H1 (cell line): Measurements from ENCODE around the gene CHPT1. TPM values are rescaled to one million over a fixed set of nuclear protein-coding genes. Genes with fewer than 3 reads are reported as not detected.

ENCODE experiments used
- CTCF ChIA-PET: fragments of 300-600 bp; sonication (Branson Sonifier 250); formaldehyde crosslinking; loops from one replicate; lab custom pipeline; 2021; ENCODE audit not compliant: partially characterized antibody; lab: Charles Lee
- POLR2A ChIA-PET: fragments of 300-600 bp; sonication (Branson Sonifier 250); formaldehyde crosslinking; loops from one replicate; lab custom pipeline; 2021; ENCODE audit warnings: inconsistent platforms; ENCODE audit not compliant: partially characterized antibody; lab: Charles Lee
- DNase-seq, 2 experiments: peaks; one replicate each; pipeline versions ENCODE4 v3.0.0 to v3.0.0-alpha.2; 2010 to 2022; ENCODE audit warnings: low spot score in 2 of 2, low read depth in 1 of 2, mixed read lengths in 1 of 2
- FAIRE-seq: peaks from 2 replicates; lab custom pipeline; 2011; peaks lifted over from hg19 to GRCh38; lab: Jason Lieb, UNC
- H2AFZ ChIP-seq: 2 replicates; pipeline ENCODE4 v1.8.1; 2012; ENCODE audit warnings: low read length, inconsistent platforms
- H2AK5ac ChIP-seq: 2 replicates; pipeline ENCODE4 v1.6.1; 2013; ENCODE audit warnings: low read depth, low read length
- H2BK120ac ChIP-seq: replicated peaks from 2 replicates; pipeline ENCODE3; 2013; ENCODE audit warnings: low read depth, low read length, inconsistent platforms
- H2BK12ac ChIP-seq: 2 replicates; pipeline ENCODE4 v1.6.1; 2013; ENCODE audit warnings: low read depth, low read length
- H2BK15ac ChIP-seq: 2 replicates; pipeline ENCODE4 v1.6.1; 2013; ENCODE audit warnings: low read length
- H2BK20ac ChIP-seq: 2 replicates; pipeline ENCODE4 v1.6.1; 2013; ENCODE audit warnings: low read length
- H2BK5ac ChIP-seq: 2 replicates; pipeline ENCODE4 v1.6.1; 2013; ENCODE audit warnings: low read depth, low read length
- H3K14ac ChIP-seq: 2 replicates; pipeline ENCODE4 v1.6.1; 2013; ENCODE audit warnings: inconsistent platforms; ENCODE audit not compliant: insufficient read length
- H3K18ac ChIP-seq: 2 replicates; pipeline ENCODE4 v1.6.1; 2013; ENCODE audit warnings: low read length; ENCODE audit errors: extremely low read depth
- H3K23ac ChIP-seq: 2 replicates; pipeline ENCODE4 v1.6.1; 2013; ENCODE audit warnings: inconsistent platforms; ENCODE audit not compliant: insufficient read length
- H3K23me2 ChIP-seq: 2 replicates; pipeline ENCODE4 v1.6.1; 2013; ENCODE audit warnings: low read depth, low read length
- H3K27ac ChIP-seq: 2 replicates; pipeline ENCODE4 v1.6.1; 2011; ENCODE audit warnings: low read depth, low read length, inconsistent platforms
- H3K27me3 ChIP-seq, 4 experiments: replicated peaks in 1 of 4; 1 replicate in 1 of 4; 2 replicates in 3 of 4; pipeline versions ENCODE4 v1.6.1 to v1.8.1; 2011 to 2013; ENCODE audit warnings: low read length in 3 of 4, mild to moderate bottlenecking in 3 of 4, inconsistent platforms in 2 of 4, mixed read lengths in 2 of 4, moderate library complexity in 1 of 4; ENCODE audit not compliant: control insufficient read depth in 3 of 4, insufficient read depth in 3 of 4; ENCODE audit errors: extremely low read depth in 1 of 4
- H3K36me3 ChIP-seq, 4 experiments: 2 replicates each; pipeline versions ENCODE4 v1.6.1 to v1.8.1; 2011 to 2013; ENCODE audit warnings: mild to moderate bottlenecking in 4 of 4, low read length in 3 of 4, moderate library complexity in 2 of 4, control low read depth in 1 of 4, inconsistent platforms in 1 of 4; ENCODE audit not compliant: insufficient read depth in 4 of 4, control insufficient read depth in 2 of 4
- H3K4ac ChIP-seq: replicated peaks from 2 replicates; pipeline ENCODE3; 2013; ENCODE audit warnings: low read length, low read depth, mixed read lengths, inconsistent platforms; ENCODE audit not compliant: insufficient read length
- H3K4me1 ChIP-seq, 4 experiments: replicated peaks in 1 of 4; 1 replicate in 1 of 4; 2 replicates in 3 of 4; pipeline versions ENCODE4 v1.6.1 to v1.8.1; 2011 to 2013; ENCODE audit warnings: low read length in 3 of 4, inconsistent platforms in 2 of 4, mixed read lengths in 1 of 4; ENCODE audit not compliant: insufficient read depth in 4 of 4, control insufficient read depth in 3 of 4
- H3K4me2 ChIP-seq, 2 experiments: 2 replicates each; pipeline versions ENCODE4 v1.6.1 to v1.8.1; 2011 to 2013; ENCODE audit warnings: low read depth in 2 of 2, low read length in 2 of 2, control low read depth in 1 of 2, inconsistent platforms in 1 of 2, mild to moderate bottlenecking in 1 of 2; ENCODE audit not compliant: insufficient read depth in 1 of 2
- H3K4me3 ChIP-seq, 4 experiments: fragments of 200-600, 300-600 bp in 1 of 4; sonication (generic), shearing (Covaris generic), sonication (Bioruptor Twin) in 1 of 4; 2 replicates each; pipeline versions ENCODE4 v1.5.1 to v1.8.1; 2011 to 2016; ENCODE audit warnings: low read length in 4 of 4, low read depth in 3 of 4, control low read depth in 2 of 4, inconsistent platforms in 2 of 4, mild to moderate bottlenecking in 2 of 4, mixed read lengths in 1 of 4, moderate library complexity in 1 of 4; ENCODE audit not compliant: insufficient read depth in 2 of 4; ENCODE audit errors: extremely low read depth in 1 of 4
- H3K56ac ChIP-seq: replicated peaks from 2 replicates; pipeline ENCODE3; 2013; ENCODE audit warnings: low read depth, mild to moderate bottlenecking, mixed read lengths, low read length, inconsistent platforms; ENCODE audit not compliant: insufficient read length
- H3K79me1 ChIP-seq: 2 replicates; pipeline ENCODE4 v1.6.1; 2013; ENCODE audit warnings: low read depth, low read length, control low read depth
- H3K79me2 ChIP-seq, 2 experiments: 2 replicates each; pipeline versions ENCODE4 v1.6.1 to v1.8.1; 2012 to 2013; ENCODE audit warnings: low read length in 2 of 2, mild to moderate bottlenecking in 2 of 2, inconsistent platforms in 1 of 2; ENCODE audit not compliant: insufficient read depth in 2 of 2, control insufficient read depth in 1 of 2
- H3K9ac ChIP-seq, 4 experiments: replicated peaks in 1 of 4; 1 replicate in 1 of 4; 2 replicates in 3 of 4; pipeline versions ENCODE4 v1.6.1 to v1.8.1; 2011 to 2013; ENCODE audit warnings: low read depth in 3 of 4, low read length in 3 of 4, control low read depth in 2 of 4, mild to moderate bottlenecking in 2 of 4, moderate library complexity in 2 of 4, inconsistent platforms in 1 of 4; ENCODE audit errors: extremely low read depth in 1 of 4
- H3K9me3 ChIP-seq, 2 experiments: 2 replicates each; pipeline versions ENCODE4 v1.6.1 to v1.8.1; 2012 to 2013; ENCODE audit warnings: mild to moderate bottlenecking in 2 of 2, moderate library complexity in 2 of 2, control low read depth in 1 of 2, inconsistent platforms in 1 of 2, low read depth in 1 of 2, low read length in 1 of 2, mixed read lengths in 1 of 2; ENCODE audit not compliant: insufficient read depth in 2 of 2
- H4K20me1 ChIP-seq, 2 experiments: replicated peaks in 1 of 2; 2 replicates each; pipeline versions ENCODE3 to v1.8.1; 2011 to 2013; ENCODE audit warnings: inconsistent platforms in 2 of 2, low read length in 2 of 2, mild to moderate bottlenecking in 1 of 2; ENCODE audit not compliant: insufficient read depth in 2 of 2, control insufficient read depth in 1 of 2
- H4K5ac ChIP-seq: 2 replicates; pipeline ENCODE4 v1.6.1; 2013; ENCODE audit warnings: low read length, low read depth, mixed read lengths, inconsistent platforms; ENCODE audit not compliant: insufficient read length
- H4K8ac ChIP-seq: 2 replicates; pipeline ENCODE4 v1.8.0; 2013; ENCODE audit warnings: mild to moderate bottlenecking, moderate library complexity, low read length, inconsistent platforms; ENCODE audit not compliant: insufficient read depth; ENCODE audit errors: extremely low read depth
- H4K91ac ChIP-seq: replicated peaks from 2 replicates; pipeline ENCODE3; 2013; ENCODE audit warnings: low read length, mixed read lengths, inconsistent platforms; ENCODE audit not compliant: insufficient read length
- KDM1A ChIP-seq: fragments of 200-600, 300-600 bp; sonication (generic); IDR thresholded peaks from 2 replicates; pipeline ENCODE4 v1.7.1; 2016; ENCODE audit warnings: mild to moderate bottlenecking, low read length, borderline replicate concordance
- SUZ12 ChIP-seq: fragments of 200-600 bp; sonication (generic); IDR thresholded peaks from 2 replicates; pipeline ENCODE4 v1.6.1; 2012; ENCODE audit warnings: mild to moderate bottlenecking, inconsistent platforms, low read length, moderate library complexity, mixed read lengths
- WGBS, 2 experiments: shearing (Covaris generic) in 1 of 2; methylation state at CpG; one replicate each; pipeline versions ENCODE4 v1.1.6 to v1.1.7; 2013 to 2015; ENCODE audit warnings: low lambda C conversion rate in 2 of 2, mixed read lengths in 2 of 2, inconsistent platforms in 1 of 2, low coverage in 1 of 2, missing lambda C conversion rate in 1 of 2; ENCODE audit not compliant: insufficient replicate concordance in 2 of 2, insufficient coverage in 1 of 2, insufficient read length in 1 of 2; ENCODE audit errors: extremely low coverage in 1 of 2, missing lambda C conversion rate in 1 of 2; 5-methylcytosine and 5-hydroxymethylcytosine counted together
- polyA plus RNA-seq, 7 experiments: library from polyadenylated mRNA; depleted of rRNA in 3 of 7; stranded (reverse) in 5 of 7; unstranded in 2 of 7; fragments of >200 nt in 5 of 7; fragments of 200-250 nt in 2 of 7; gene quantifications; 1 replicate in 5 of 7; 2 replicates in 1 of 7; 4 replicates in 1 of 7; pipeline versions ENCODE4 v1.2.1 to v1.2.3, GENCODE V29; 2011 to 2013; ENCODE audit warnings: missing spikeins in 2 of 7, mixed read lengths in 2 of 7
- total RNA-seq: library from RNA; stranded (reverse); fragmentation: NEBNext Ultra II Directional; extraction: Animal tissue kit (Norgen Biotek cat#: 25700); gene quantifications from 2 replicates; pipeline ENCODE4 v1.2.1, GENCODE V29; 2021

The CHPT1 gene
- total and polyA plus RNA-seq, 2 of the 8 experiments (the other 6 are each of a cell fraction or from before 2014, with no cell fraction given), result 13.3 to 22.5 TPM

GRCh38 chr12:101740980-101741379 lies 43.5 kb downstream of the CHPT1 start:
- Histone ChIP-seq H3K36me3 (peaks cover 6 to 9% (median 7%) of the 10 kb centered on the region in 4 experiments; a peak in 5 of 8 replicates), H3K4me2 (no peak overlapping the region), H3K23ac (no peak overlapping the region), H2BK20ac (no peak overlapping the region), H3K27me3 (no peaks in the 10 kb centered on the region), H2BK12ac (no peak overlapping the region), H3K56ac (no peak overlapping the region), H3K4me3 (no peak overlapping the region), H3K27ac (no peak overlapping the region), H4K5ac (no peak overlapping the region), H2BK120ac (no peak overlapping the region), H4K91ac (no peak overlapping the region), H3K4me1 (no peaks in the 10 kb centered on the region), H3K9me3 (no peaks in the 10 kb centered on the region), H3K79me2 (no peaks in the 10 kb centered on the region), H3K18ac (no peak overlapping the region), H4K20me1 (no peaks in the 10 kb centered on the region), H2BK15ac (no peak overlapping the region), H2BK5ac (no peak overlapping the region), H2AK5ac (no peak overlapping the region), H3K9ac (no peak overlapping the region), H3K14ac (no peak overlapping the region), H3K79me1 (no peaks in the 10 kb centered on the region), H4K8ac (no peak overlapping the region), H3K4ac (no peak overlapping the region), H2AFZ (no peak overlapping the region), H3K23me2 (no peaks in the 10 kb centered on the region)
- DNase-seq (no peak), FAIRE-seq (no peak)
- TF ChIP-seq SUZ12 (no peak), KDM1A (no peak)
- ChIA-PET CTCF (no interaction called here), POLR2A (no interaction called here)
- WGBS, 2 experiments, result 76% methylated on average over 5 of the region's 5 CpGs; no CpG with 5 or more reads in 1 of the 2 experiments
